Measurements from ENCODE around the gene NACA2.

- no peak for TF ChIP-seq CTCF (IDR thresholded peaks at IDR 0.05; ENCODE audit: low read depth, low read length, poor library complexity, severe bottlenecking)
- no peak for TF ChIP-seq EZH2phosphoT487 (IDR thresholded peaks at IDR 0.05; ENCODE audit: borderline replicate concordance, low read length)
Observed at GRCh38 chr17:61634011-61634539, 43.1 kb upstream of the NACA2 start.
